ENCODE measurements around the gene THAP4.

THAP4 gene

GRCh38 chr2:241659150-241659739 lies 22.3 kb upstream of the THAP4 start:
- no peaks in the 10 kb centered on the region for H3K27me3 ChIP-seq (ENCODE audit: control insufficient read depth, insufficient read depth, low read length)
- no peak overlapping the region for H3K27ac ChIP-seq (ENCODE audit: low read length)
- no peaks in the 10 kb centered on the region for H3K9me3 ChIP-seq (ENCODE audit: control insufficient read depth, low read depth, low read length)
- H3K4me1 ChIP-seq (ENCODE audit: control insufficient read depth, low read depth, low read length): no peaks in the 10 kb centered on the region
- no peak overlapping the region for H3K9ac ChIP-seq (ENCODE audit: low read length)
- no peak overlapping the region for H3K4me3 ChIP-seq (ENCODE audit: low read length)
- peaks cover 44% of the 10 kb centered on the region for H3K36me3 ChIP-seq (ENCODE audit: control insufficient read depth, low read depth, low read length)

DNA sequence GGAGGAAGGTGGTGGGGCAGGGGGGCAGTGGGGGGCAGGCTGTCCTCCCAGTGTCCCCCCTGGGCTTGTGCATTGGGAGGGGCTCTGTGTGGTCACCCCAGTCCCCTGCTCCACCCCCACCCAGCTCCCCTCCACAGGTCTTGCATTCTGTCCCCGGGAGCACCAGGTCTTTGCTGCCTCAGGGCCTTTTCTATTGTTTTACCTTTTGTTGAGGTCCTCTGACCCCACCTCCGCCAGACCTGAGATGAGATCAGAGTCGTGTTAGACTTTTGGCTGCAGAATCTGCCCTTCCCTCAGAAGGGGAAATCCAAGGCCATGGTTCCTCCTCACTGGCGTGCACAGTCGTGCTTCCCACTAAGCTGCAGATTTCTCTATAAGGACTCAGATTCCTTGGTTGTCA lies 21.3 kb upstream of the THAP4 start:
- Histone ChIP-seq H3K9me3 (ENCODE audit: control insufficient read depth, low read depth, low read length) (no peaks in the 10 kb centered on the region), H3K4me3 (ENCODE audit: low read length) (no peak overlapping the region), H3K4me1 (ENCODE audit: control insufficient read depth, low read depth, low read length) (no peaks in the 10 kb centered on the region), H3K36me3 (ENCODE audit: control insufficient read depth, low read depth, low read length) (peaks cover 47% of the 10 kb centered on the region), H3K9ac (ENCODE audit: low read length) (no peak overlapping the region), H3K27me3 (ENCODE audit: control insufficient read depth, insufficient read depth, low read length) (no peaks in the 10 kb centered on the region), H3K27ac (ENCODE audit: low read length) (no peak overlapping the region)

DNA sequence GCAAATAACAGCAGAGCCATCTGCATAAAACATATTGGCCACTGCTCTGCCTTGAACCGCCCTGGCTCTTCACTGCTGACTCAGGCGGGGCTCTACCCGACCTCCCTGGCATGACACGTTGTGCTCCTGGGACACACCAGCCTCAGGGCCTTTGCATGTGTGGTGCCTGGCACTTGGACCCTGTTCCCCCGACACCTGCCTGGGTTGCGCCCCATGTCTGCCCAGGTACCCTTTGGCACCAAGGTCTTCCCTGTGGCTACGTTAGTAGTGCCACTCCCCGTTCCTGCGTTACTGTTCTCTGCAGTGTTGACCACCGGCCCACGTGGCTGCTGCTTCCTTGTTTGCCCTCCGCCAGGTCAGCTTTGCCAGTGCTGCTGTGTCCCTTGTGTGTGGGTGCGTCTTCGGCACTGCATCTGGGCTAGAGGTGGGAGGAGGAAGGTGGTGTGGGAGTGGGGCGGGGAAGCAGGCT lies 20.9 kb upstream of the THAP4 start:
- H3K27ac ChIP-seq (ENCODE audit: low read length): no peak overlapping the region

DNA sequence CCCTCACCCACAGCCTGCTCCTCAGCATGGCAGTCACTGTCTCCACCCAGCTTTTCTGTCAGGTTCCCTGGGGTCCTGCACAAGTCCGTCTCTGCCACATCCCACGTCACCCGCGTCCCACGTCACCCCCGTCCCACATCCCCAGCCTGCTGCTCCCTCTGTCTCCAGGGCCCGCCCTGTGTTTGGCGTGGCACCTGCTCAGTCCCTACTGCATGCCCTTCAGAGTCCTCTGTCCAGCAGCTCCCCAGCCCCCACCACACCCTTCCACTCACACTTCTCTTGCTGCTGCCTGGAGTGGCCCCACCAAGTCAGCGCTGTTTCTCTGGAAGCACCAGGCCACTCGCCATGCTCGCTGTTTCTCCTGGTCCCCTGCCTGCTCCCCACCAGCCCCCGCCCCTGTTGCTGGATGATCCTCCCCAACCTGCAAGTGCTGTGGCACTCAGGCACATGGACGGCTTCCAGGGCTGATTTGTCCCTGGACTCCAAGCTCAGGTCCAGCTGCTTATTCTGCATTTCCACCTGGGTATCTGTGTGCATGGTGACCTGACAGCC lies 19.3 kb upstream of the THAP4 start:
- Histone ChIP-seq H3K27me3 (ENCODE audit: control insufficient read depth, insufficient read depth, low read length) (no peaks in the 10 kb centered on the region), H3K27ac (ENCODE audit: low read length) (no peak overlapping the region), H3K4me3 (ENCODE audit: low read length) (no peak overlapping the region), H3K4me1 (ENCODE audit: control insufficient read depth, low read depth, low read length) (no peaks in the 10 kb centered on the region), H3K9me3 (ENCODE audit: control insufficient read depth, low read depth, low read length) (no peaks in the 10 kb centered on the region), H3K36me3 (ENCODE audit: control insufficient read depth, low read depth, low read length) (peaks cover 63% of the 10 kb centered on the region), H3K9ac (ENCODE audit: low read length) (no peak overlapping the region)

More for the DNA sequence above, 20.9 kb upstream of the THAP4 start:
- Histone ChIP-seq H3K4me3 (ENCODE audit: low read length) (no peak overlapping the region), H3K9me3 (ENCODE audit: control insufficient read depth, low read depth, low read length) (no peaks in the 10 kb centered on the region), H3K4me1 (ENCODE audit: control insufficient read depth, low read depth, low read length) (no peaks in the 10 kb centered on the region), H3K36me3 (ENCODE audit: control insufficient read depth, low read depth, low read length) (peaks cover 52% of the 10 kb centered on the region), H3K9ac (ENCODE audit: low read length) (no peak overlapping the region), H3K27me3 (ENCODE audit: control insufficient read depth, insufficient read depth, low read length) (no peaks in the 10 kb centered on the region)

DNA sequence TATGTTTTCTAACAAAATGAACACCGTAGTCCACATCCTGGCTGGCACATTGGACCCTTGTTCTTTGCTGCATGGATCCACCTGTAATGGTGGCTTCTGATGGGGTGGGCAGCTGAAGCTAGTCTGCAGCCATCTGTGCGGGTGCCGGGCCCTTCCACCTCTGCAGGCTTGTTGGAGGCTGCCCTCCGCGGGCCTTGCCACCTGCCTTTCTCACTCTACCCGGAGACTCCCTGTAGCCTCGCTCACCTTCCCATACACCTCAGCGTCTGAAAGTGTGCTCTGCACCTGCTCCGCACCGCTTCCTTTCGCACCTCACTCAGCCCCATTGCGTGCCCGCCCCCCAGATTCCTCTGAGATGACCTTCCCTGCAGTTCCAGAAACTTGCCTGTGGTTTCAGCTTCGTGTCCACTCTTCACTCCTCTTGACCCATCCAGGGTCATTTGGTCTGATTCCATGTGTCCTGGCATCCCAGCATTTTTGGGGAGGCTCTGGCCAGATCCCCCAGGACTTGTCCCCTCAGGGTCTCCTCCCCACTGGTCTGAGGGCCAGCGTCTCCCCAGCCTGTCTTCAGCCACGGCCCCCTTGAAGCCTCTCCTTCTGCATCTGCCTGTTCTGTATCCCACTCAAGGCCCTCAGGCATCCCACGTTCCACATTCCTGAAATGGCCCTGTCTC lies 18.7 kb upstream of the THAP4 start:
- Histone ChIP-seq H3K27ac (ENCODE audit: low read length) (no peak overlapping the region), H3K36me3 (ENCODE audit: control insufficient read depth, low read depth, low read length) (peaks cover 59% of the 10 kb centered on the region), H3K27me3 (ENCODE audit: control insufficient read depth, insufficient read depth, low read length) (no peaks in the 10 kb centered on the region), H3K9me3 (ENCODE audit: control insufficient read depth, low read depth, low read length) (no peaks in the 10 kb centered on the region), H3K9ac (ENCODE audit: low read length) (no peak overlapping the region), H3K4me1 (ENCODE audit: control insufficient read depth, low read depth, low read length) (no peaks in the 10 kb centered on the region), H3K4me3 (ENCODE audit: low read length) (no peak overlapping the region)

DNA sequence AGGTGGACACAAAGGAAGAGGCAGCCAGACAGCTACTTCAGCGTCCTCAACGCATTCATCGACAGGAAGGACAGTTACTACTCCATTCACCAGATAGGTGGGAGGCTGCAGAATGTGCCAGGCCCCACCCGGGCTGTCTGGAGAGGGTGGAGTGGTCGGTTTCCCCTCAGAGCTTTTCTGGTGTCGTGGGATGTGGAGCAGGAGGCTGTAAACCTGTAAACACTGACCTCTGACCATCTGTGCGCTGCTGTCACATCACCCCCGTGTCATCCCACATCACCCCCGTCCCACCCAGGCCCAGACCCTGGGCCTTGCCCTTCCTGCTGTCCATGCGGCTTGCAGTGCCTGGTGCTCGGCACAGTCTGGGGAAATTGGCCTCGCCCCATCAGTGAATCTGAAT lies 17.6 kb upstream of the THAP4 start:
- no peak overlapping the region for H3K9ac ChIP-seq (ENCODE audit: low read length)
- H3K9me3 ChIP-seq (ENCODE audit: control insufficient read depth, low read depth, low read length): no peaks in the 10 kb centered on the region
- no peaks in the 10 kb centered on the region for H3K4me1 ChIP-seq (ENCODE audit: control insufficient read depth, low read depth, low read length)
- peaks cover 53% of the 10 kb centered on the region for H3K36me3 ChIP-seq (ENCODE audit: control insufficient read depth, low read depth, low read length)
- H3K27me3 ChIP-seq (ENCODE audit: control insufficient read depth, insufficient read depth, low read length): no peaks in the 10 kb centered on the region
- no peak overlapping the region for H3K4me3 ChIP-seq (ENCODE audit: low read length)
- no peak overlapping the region for H3K27ac ChIP-seq (ENCODE audit: low read length)

DNA sequence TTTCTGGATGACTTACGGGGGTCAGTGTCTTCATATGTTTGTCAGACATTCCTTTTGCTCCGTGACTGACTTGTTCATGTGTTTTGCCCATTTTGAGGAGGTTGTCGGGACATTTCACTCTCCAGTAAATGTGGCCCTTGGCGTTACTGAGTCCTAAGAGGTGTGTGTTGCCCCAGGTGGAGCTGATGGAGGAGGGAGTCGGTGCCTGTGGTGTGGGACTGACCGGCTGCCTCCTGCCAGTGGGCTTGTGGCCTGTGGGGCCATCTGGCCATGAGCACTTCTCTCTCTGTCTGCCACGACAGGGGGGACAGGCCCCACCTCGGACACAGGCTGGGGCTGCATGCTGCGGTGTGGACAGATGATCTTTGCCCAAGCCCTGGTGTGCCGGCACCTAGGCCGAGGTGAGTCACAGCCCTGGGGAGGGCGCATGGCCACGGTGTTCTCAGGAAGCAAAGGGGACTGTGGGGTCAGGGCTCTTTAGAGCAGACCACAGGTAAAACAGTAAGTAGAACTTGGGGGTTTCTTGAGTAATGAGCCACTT lies 16.3 kb upstream of the THAP4 start:
- Histone ChIP-seq H3K9me3 (ENCODE audit: control insufficient read depth, low read depth, low read length) (no peaks in the 10 kb centered on the region), H3K27me3 (ENCODE audit: control insufficient read depth, insufficient read depth, low read length) (no peaks in the 10 kb centered on the region), H3K36me3 (ENCODE audit: control insufficient read depth, low read depth, low read length) (peaks cover 46% of the 10 kb centered on the region), H3K4me1 (ENCODE audit: control insufficient read depth, low read depth, low read length) (no peaks in the 10 kb centered on the region), H3K27ac (ENCODE audit: low read length) (no peak overlapping the region), H3K9ac (ENCODE audit: low read length) (no peak overlapping the region), H3K4me3 (ENCODE audit: low read length) (no peak overlapping the region)

GRCh38 chr2:241652722-241653121 lies 15.8 kb upstream of the THAP4 start:
- H3K9me3 ChIP-seq (ENCODE audit: control insufficient read depth, low read depth, low read length): no peaks in the 10 kb centered on the region
- H3K9ac ChIP-seq (ENCODE audit: low read length): no peak overlapping the region
- no peak overlapping the region for H3K27ac ChIP-seq (ENCODE audit: low read length)
- no peaks in the 10 kb centered on the region for H3K27me3 ChIP-seq (ENCODE audit: control insufficient read depth, insufficient read depth, low read length)
- peaks cover 46% of the 10 kb centered on the region for H3K36me3 ChIP-seq (ENCODE audit: control insufficient read depth, low read depth, low read length)
- no peaks in the 10 kb centered on the region for H3K4me1 ChIP-seq (ENCODE audit: control insufficient read depth, low read depth, low read length)
- no peak overlapping the region for H3K4me3 ChIP-seq (ENCODE audit: low read length)

DNA sequence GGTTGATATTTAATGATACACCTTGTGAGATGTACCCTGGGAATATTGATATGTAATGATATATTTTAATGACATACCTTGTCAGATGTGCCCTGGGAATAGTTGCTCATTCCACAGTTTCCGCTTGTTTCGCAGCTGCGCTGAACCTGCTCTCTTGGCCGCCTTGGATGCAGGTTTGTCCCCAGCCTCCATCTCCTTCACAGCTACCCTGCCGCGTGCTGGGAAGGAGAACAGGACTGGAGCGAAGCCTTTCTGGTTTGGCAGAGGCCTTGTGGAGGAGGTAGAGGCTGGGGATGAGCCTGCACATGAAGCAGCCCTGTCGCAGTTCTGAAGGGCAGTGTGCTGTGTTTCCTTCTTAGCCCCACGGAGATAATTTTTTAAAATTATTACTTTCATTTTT lies 15.2 kb upstream of the THAP4 start:
- no peak overlapping the region for H3K9ac ChIP-seq (ENCODE audit: low read length)
- H3K27me3 ChIP-seq (ENCODE audit: control insufficient read depth, insufficient read depth, low read length): no peaks in the 10 kb centered on the region
- no peak overlapping the region for H3K27ac ChIP-seq (ENCODE audit: low read length)
- no peak overlapping the region for H3K4me3 ChIP-seq (ENCODE audit: low read length)
- H3K36me3 ChIP-seq (ENCODE audit: control insufficient read depth, low read depth, low read length): peaks cover 46% of the 10 kb centered on the region
- H3K4me1 ChIP-seq (ENCODE audit: control insufficient read depth, low read depth, low read length): no peaks in the 10 kb centered on the region
- no peaks in the 10 kb centered on the region for H3K9me3 ChIP-seq (ENCODE audit: control insufficient read depth, low read depth, low read length)

DNA sequence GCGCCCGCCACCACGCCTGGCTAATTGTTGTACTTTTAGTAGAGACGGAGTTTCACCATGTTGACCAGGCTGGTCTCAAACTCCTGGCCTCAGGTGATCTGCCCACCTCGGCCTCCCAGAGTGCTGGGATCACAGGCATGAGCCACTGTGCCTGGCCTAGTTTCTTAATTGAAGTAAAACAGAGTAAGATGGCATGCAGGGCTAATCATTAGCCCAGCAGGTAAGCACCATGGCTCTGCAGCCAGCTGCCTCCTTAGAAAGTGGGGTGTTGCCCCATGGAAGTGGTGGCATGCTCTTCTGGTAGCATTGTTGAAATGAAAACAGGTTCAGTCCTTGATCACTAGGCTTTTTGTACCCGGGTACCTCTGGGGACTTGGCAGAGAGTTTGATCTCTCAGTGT lies 13.0 kb upstream of the THAP4 start:
- Histone ChIP-seq H3K4me1 (ENCODE audit: control insufficient read depth, low read depth, low read length) (no peaks in the 10 kb centered on the region), H3K9me3 (ENCODE audit: control insufficient read depth, low read depth, low read length) (no peaks in the 10 kb centered on the region), H3K4me3 (ENCODE audit: low read length) (no peak overlapping the region), H3K27me3 (ENCODE audit: control insufficient read depth, insufficient read depth, low read length) (no peaks in the 10 kb centered on the region), H3K9ac (ENCODE audit: low read length) (no peak overlapping the region), H3K27ac (ENCODE audit: low read length) (no peak overlapping the region), H3K36me3 (ENCODE audit: control insufficient read depth, low read depth, low read length) (peaks cover 30% of the 10 kb centered on the region)

DNA sequence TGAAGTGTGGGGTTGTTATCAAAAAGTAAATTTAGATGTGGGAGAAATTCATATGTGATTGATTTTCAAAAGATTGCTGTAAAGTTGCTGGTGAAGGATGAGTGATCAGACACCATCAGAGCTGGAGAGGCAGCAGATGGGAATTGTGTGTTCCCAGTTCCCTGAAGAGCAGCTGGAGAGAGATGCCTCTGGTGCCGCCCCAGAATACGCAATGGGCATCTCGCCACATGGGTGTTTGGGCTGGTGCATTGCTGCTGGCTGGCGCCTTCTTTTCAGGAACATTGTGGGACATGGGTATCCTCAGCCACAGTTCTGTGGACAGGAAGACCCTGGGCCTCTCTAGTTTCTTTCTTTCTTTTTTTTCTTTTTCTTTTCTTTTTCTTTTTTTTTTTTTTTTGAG lies 12.4 kb upstream of the THAP4 start:
- Histone ChIP-seq H3K9me3 (ENCODE audit: control insufficient read depth, low read depth, low read length) (no peaks in the 10 kb centered on the region), H3K27me3 (ENCODE audit: control insufficient read depth, insufficient read depth, low read length) (no peaks in the 10 kb centered on the region), H3K4me1 (ENCODE audit: control insufficient read depth, low read depth, low read length) (no peaks in the 10 kb centered on the region), H3K36me3 (ENCODE audit: control insufficient read depth, low read depth, low read length) (peaks cover 24% of the 10 kb centered on the region), H3K27ac (ENCODE audit: low read length) (no peak overlapping the region), H3K9ac (ENCODE audit: low read length) (no peak overlapping the region), H3K4me3 (ENCODE audit: low read length) (no peak overlapping the region)

- H3K36me3 ChIP-seq (ENCODE audit: control insufficient read depth, low read depth, low read length): peaks cover 22% of the 10 kb centered on the region
- no peaks in the 10 kb centered on the region for H3K9me3 ChIP-seq (ENCODE audit: control insufficient read depth, low read depth, low read length)
These were observed 11.5 kb upstream of the THAP4 start for GRCh38 chr2:241648453-241648852.

More at GRCh38 chr2:241648453-241648852, 11.5 kb upstream of the THAP4 start:
- Histone ChIP-seq H3K4me1 (ENCODE audit: control insufficient read depth, low read depth, low read length) (no peaks in the 10 kb centered on the region), H3K27me3 (ENCODE audit: control insufficient read depth, insufficient read depth, low read length) (no peaks in the 10 kb centered on the region), H3K9ac (ENCODE audit: low read length) (no peak overlapping the region), H3K27ac (ENCODE audit: low read length) (no peak overlapping the region), H3K4me3 (ENCODE audit: low read length) (no peak overlapping the region)
